Measurements from ENCODE around the gene MSI2. TPM values are rescaled to one million over a fixed set of nuclear protein-coding genes. Genes with fewer than 3 reads are reported as not detected.

Gene MSI2
- total RNA-seq, 1 donor from 2014 or later: 44.6 TPM

GRCh38 chr17:57344261-57344660 is 87.9 kb downstream of the MSI2 start:
- DNase-seq: no peak

GRCh38 chr17:57349541-57350247 is 93.4 kb downstream of the MSI2 start:
- no peak for DNase-seq

DNA sequence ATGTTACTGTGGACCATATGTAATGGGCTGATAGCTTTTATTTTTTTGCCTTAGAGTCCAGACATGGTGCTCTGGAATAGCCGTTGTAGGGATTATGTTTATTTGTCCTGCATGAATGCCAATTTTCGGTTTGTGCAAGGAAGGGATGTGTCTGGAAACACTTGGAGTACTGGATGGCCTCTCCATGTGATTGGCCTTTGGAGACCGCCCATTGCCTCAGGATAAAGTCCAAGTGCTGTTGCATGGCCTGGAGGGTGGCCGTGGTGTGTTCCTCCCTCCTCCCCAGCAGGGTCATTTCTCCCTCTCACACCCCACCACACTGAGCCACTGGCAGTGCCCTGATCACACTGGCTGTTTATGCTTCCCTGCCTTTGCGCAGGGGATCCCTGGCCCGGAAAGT is 93.9 kb downstream of the MSI2 start:
- DNase-seq: no peak

DNA sequence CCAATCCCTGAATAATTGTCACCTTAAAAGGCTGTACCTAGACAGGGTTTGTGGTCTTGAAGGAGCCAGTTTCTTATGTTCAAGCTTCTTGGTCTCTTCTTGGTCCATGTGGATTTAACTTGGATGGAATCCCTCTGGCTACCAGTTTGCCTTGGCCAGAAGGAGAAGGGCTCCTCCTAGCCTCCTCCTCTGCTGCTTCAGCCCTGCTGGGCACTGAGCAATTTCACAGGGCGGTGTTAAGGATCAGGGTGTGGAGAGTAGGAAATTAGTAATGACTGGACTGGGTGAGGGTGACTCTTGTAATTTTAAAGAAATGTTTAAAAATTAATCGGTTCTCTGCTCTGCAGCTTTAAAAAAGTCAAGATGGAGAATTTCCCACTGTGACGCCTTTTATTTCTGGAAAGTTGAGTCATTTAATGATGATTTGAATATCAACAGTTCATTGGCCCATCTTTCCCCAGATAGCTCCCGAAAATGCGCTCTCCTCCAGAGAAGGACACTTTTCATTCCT is 96.4 kb downstream of the MSI2 start:
- no peak for DNase-seq

DNA sequence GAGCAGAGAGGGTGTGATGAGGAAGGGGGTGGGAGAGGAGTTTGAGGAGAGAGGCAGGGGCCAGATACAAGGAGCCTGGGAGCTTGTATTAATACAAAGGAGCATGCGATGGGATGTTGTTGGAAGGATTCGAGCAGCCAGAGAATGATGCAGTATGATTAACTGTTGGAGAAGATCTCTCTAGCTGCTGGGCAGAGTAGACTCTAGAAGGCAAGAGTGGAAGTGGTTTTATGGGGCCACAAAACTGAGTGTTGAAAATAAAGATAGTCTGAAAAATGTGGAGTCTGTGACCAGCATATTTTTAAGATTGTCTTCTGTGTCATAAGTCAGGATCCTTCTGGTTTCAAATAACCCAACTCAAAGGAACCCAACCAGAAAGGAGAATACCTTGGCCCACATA is 98.3 kb downstream of the MSI2 start:
- no peak for DNase-seq

GRCh38 chr17:57355090-57355859 is 99.0 kb downstream of the MSI2 start:
- DNase-seq: no peak

GRCh38 chr17:57356153-57356718 is 99.9 kb downstream of the MSI2 start:
- no peak for DNase-seq

DNA sequence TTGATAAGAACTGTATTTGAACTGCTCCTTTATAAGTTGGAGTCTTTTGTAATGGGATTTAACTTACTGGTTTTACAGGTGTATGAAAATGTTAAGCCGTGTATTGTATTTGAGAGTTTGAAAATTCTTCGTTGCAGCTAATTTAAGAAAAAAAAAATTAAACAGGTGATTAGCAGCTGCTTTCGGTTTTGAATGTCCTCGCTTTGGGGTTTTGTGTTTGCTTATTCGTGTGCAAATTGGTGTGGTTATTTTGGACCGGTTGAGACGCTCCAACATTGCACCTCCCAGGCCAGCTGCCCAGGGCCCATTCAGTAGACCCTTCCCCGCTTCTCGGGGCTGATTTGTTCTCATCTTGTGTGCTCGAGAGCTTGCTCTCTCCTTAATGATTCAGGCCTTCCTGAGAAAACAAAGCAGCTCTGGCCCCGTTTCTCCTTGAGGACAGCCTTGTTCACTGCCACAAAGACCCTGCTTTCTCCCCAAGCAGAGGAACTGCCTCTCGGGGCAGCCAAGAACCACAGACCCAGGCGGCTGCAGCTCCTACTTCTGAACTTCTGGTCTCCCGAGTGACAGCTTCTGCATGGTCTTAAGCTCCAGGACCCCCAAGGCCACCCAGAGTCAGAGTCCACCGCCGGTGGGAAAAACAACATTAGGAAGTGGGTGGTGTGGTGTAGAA is 100.5 kb downstream of the MSI2 start:
- DNase-seq: no peak

DNA sequence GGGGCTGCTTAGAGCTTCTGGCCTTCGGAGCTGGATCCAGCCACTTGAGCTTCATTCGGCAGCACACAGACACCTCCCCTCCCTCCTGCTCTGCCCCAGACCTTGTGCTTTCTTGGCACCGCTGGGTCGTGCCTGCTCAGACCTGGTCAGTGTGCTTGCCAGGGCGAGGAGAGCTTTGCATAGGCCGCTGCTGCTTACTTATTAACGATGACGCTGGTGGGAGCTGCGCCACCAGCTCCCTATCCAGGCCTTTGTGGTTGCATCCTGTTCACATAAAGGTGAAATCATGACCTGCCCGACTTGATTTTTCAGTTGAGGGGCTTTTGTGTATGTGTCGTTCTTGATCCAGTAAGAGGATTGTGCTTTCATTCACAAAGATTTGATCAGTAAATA is 101.1 kb downstream of the MSI2 start:
- no peak for DNase-seq

- DNase-seq: no peak
These were observed 101.6 kb downstream of the MSI2 start for GRCh38 chr17:57357830-57358430.

- no peak for DNase-seq
These were observed 103.9 kb downstream of the MSI2 start for GRCh38 chr17:57360266-57360665.

GRCh38 chr17:57362797-57363556 is 106.7 kb downstream of the MSI2 start:
- DNase-seq: no peak

DNA sequence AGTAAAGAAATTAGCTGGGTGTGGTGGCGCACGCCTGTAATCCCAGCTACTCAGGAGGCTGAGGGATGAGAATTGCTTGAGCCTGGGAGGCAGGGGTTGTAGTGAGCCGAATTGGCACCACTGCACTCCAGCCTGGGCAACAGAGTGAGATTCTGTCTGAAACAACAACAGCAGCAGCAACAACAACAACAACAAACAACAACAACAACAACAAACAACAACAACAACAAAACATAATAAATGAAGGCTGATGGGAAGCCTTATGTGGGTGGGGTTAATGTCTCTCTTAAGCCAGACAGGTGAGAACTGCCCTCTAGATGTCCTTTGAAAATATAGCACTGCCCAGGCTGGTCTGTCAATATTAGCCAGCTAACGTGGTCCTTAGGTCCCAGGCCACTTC is 107.3 kb downstream of the MSI2 start:
- DNase-seq: no peak

GRCh38 chr17:57363998-57364643 is 107.8 kb downstream of the MSI2 start:
- no peak for DNase-seq

DNA sequence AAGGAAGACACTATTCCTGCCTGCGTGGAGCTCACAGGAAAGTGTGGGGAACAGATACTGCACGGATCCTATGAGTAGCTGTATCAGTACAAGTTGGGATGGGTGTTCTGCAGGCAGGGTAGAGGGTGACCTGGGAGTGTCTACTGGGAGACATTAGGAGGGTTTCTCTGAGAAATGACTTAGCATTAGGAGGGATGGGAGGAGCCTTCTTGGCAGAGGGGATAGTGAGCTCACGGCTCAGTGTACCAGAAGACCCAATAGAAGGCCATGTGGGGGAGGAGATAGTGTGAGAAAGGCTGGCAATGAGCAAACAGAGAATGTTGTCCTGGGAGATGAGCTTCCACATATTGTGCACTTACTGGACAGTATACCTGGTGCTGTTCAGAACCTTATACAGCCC is 109.1 kb downstream of the MSI2 start:
- no peak for DNase-seq

GRCh38 chr17:57366177-57366557 is 109.8 kb downstream of the MSI2 start:
- DNase-seq: no peak

GRCh38 chr17:57366558-57367351 is 110.4 kb downstream of the MSI2 start:
- no peak for DNase-seq

DNA sequence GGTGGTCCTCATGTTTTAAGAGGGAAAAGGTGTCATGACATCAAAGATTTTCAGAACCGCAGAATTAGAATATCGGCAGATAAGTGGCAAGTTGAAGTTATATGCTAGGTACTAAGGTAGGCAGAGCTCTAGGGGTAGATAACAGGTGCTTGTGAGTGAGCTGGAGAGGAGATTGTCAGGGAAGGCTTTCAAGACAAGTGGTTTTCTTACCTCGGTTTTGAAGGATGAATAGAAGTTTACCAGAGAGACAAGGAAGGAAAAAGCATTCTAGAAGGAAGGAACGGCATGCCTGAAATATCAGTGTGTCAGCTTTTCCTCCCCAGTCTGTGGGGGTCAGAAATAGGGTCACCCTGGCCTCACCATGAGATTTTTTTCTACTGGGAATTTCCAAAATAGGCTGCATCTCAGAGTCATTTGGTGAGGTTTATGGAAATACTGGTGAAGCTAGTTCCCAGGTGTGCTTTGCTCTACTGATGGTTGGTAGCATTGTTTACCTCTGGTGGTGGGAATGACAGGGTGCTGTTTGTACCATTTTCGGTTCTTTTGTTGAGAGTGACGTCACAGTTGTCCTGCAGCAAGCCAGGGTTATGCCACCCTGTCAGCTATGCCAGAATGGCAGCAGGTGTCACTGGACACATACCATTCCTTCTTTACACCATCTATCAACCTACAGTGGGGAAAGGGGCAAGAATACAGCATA is 112.5 kb downstream of the MSI2 start:
- DNase-seq: no peak

- no peak for DNase-seq
These were observed 113.2 kb downstream of the MSI2 start for GRCh38 chr17:57369509-57369945.
